ENCODE measurements around the gene COQ9.

DNA sequence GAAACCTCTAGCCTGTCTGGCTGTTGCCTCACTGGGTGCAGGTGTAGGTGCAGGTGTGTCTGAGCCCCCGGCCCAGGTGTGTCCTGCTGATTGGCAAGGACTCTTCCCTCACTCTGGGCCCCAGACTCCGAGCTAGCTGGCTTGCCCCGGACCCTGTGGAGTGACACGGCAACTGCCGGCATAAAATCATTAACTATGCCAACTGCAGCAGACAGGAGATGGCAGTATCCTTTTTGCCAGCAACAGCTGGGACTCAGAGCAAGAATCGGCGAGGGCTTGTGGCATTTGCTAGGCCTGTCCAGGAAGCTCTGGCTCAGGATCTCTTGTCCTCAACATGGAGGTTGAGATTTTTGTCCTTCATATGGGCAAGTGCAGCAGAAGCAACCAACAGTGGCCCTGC is 20.9 kb upstream of the COQ9 start:
- TF ChIP-seq POLR2A (IDR thresholded peaks at IDR 0.05): no peak
- no peak for TF ChIP-seq POLR2AphosphoS5 (IDR thresholded peaks at IDR 0.05)
